HG03108 (cell line): ENCODE measurements around the gene DCAF5.

Source experiments
- ATAC-seq: cut with Tn5 transposase; IDR thresholded peaks from one replicate; pipeline ENCODE4 v1.9.1; 2021; ENCODE audit warnings: moderate library complexity; ENCODE audit not compliant: unreplicated experiment

DCAF5 gene

GRCh38 chr14:69012256-69012953 is 140.5 kb downstream of the DCAF5 start:
- ATAC-seq, result no peak

DNA sequence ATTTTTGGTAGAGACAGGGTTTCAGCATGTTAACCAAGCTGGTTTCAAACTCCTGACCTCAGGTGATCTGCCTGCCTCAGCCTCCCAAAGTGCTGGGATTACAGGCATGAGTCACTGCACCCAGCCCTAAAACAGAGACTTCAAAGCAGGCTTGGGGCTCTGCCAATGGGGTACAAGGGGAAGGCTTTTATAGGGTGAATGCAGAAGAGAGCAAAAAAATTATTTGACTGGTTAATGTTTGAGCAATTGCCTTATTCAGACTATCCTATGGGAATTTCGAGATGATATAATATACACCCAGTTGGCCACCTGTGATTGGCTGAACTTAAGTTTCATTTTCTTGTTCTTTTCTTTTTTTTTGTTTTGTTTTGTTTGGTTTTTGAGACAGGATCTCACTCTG is 142.3 kb downstream of the DCAF5 start:
- no peak for ATAC-seq

DNA sequence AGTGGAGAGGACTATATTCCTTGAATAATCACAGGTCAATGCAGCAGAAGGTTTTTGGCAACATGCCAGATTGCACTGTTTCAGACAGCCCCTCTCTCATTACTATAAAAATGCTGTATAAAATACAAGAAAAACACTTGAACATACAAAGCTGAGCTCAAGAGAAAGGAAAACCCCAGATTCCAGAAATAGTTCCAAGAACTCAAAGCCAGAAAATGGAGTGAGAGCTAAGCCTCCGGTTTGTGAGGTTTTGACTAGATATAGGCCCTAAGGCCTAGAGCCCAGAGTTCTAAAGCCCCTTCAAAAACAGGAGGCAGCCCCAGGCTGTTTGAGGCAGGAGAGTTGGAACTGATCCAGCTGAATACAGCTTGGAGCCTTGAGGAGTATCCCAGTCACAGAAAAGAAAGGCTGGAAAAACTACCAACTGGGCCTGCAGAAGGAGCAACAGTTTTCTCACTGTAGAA is 144.5 kb downstream of the DCAF5 start:
- no peak for ATAC-seq

- no peak for ATAC-seq
Measured at GRCh38 chr14:69006346-69006745, 146.6 kb downstream of the DCAF5 start.

GRCh38 chr14:69005432-69006148 is 147.3 kb downstream of the DCAF5 start:
- ATAC-seq, result no peak

DNA sequence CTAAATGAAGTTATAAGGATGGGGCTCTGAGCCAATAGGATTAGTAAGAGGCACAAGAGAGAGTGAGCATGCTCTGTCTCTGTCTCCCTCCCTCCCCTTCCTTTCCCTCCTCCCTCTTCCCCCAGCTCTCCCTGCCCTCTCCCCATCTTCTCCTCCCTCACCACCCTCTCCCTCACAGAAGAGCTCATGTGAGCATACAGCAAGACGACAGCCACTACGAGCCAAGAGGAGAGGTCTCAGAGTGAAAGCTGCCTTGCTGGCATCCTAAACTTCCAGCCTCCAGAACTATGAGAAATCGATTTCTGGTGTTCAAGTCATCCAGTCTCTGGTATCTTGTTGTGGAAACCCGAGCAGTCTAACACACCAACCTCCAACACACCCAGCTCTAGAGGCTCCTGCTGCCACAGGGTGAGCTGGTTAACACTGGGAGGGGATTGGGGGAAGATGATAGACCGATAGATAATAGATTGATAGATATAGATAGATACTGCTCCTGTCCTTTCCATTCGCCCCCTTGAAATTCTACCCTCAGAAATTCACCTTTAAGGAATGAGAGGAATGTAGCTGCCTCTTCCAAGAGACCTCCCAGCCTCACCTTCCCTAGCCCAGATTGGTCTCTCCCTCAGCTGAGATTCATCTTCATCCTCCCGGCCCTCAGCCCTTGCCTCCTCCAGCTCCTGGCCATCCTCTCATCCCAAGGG is 148.0 kb downstream of the DCAF5 start:
- ATAC-seq, result no peak

DNA sequence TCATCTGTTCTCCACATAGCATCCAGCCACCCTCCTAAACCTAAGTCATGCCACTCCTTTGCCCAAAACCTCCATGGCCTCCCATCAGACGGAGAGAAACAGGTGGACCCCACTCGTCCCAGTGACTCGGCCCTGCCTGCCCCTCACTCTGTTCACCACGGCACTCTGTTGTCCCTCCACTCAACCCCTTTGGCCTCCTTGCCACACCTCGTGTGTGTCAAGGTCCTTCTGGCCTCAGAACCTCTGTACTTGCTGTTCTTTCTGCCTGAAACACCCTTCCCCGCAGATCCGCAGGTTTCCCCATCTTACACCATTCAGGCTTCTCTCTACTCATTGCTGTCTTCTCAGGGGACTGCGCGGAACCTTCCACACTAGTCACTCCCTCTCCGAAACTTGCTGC is 149.3 kb downstream of the DCAF5 start:
- no peak for ATAC-seq

- no peak for ATAC-seq
Measured at GRCh38 chr14:69002069-69002468, 150.8 kb downstream of the DCAF5 start.

GRCh38 chr14:69001375-69001774 is 151.5 kb downstream of the DCAF5 start:
- no peak for ATAC-seq
